ENCODE measurements around the gene CASZ1. TPM values are rescaled to one million over a fixed set of nuclear protein-coding genes. Genes with fewer than 3 reads are reported as not detected.

The CASZ1 gene
- total RNA-seq, 1 experiment from 2014 or later: 27.8 TPM

DNA sequence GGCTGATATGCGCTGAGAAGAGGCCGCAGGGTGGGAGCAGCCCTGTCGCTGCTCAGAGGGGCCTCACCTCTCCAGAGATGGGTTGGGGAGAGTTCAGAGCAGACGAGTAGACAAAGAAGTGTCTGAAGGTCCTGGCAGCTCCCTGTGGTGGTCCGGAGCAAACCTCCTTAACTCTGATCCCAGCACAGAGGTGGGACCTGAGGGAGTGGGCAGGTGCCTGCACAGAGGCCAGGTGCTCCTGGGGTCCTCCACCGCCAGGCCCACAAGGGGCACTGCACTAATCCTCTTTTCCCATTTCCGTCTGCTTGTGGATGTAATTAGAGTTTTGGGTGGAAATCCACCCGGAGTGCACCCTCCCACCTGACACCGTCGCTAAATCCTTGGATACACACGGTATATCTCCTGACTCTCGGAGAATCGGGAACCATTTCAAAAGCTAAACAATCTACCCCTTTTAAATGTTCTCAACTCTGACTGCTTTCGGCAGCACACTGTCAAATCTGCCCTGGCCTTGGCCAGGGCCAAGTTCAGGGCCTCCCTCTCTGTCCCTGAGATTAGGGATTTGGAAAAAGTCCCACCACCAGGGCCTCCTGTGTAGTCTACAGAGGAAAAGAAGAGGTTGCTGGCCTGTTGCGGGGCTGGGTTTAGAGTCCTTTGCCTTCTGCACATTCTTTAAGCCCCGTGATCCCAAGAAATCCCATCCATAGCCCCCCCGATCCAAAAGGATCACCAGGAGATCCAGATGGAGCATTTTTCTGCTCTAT, 22.4 kb downstream of the CASZ1 start:
- intact Hi-C loops (cut with micrococcal nuclease; ENCODE audit: unreplicated experiment) (no loop called here), in situ Hi-C loops (cut with HindIII; ENCODE audit: low pct_unique_long_range_greater_than_20kb, low sequenced_read_pairs) (no loop called here)
- TF ChIP-seq, protein P1, sequence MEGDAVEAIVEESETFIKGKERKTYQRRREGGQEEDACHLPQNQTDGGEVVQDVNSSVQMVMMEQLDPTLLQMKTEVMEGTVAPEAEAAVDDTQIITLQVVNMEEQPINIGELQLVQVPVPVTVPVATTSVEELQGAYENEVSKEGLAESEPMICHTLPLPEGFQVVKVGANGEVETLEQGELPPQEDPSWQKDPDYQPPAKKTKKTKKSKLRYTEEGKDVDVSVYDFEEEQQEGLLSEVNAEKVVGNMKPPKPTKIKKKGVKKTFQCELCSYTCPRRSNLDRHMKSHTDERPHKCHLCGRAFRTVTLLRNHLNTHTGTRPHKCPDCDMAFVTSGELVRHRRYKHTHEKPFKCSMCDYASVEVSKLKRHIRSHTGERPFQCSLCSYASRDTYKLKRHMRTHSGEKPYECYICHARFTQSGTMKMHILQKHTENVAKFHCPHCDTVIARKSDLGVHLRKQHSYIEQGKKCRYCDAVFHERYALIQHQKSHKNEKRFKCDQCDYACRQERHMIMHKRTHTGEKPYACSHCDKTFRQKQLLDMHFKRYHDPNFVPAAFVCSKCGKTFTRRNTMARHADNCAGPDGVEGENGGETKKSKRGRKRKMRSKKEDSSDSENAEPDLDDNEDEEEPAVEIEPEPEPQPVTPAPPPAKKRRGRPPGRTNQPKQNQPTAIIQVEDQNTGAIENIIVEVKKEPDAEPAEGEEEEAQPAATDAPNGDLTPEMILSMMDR (IDR thresholded peaks at IDR 0.05): no peak
- TF ChIP-seq TCF7L2 (IDR thresholded peaks at IDR 0.05; ENCODE audit: low read depth, low read length) (no peak), POLR2AphosphoS5 (IDR thresholded peaks at IDR 0.05; ENCODE audit: low read depth, low read length) (no peak), SIN3A (IDR thresholded peaks at IDR 0.05; ENCODE audit: borderline replicate concordance, insufficient read depth, low read depth, low read length) (no peak)
- TF ChIP-seq, protein P2, sequence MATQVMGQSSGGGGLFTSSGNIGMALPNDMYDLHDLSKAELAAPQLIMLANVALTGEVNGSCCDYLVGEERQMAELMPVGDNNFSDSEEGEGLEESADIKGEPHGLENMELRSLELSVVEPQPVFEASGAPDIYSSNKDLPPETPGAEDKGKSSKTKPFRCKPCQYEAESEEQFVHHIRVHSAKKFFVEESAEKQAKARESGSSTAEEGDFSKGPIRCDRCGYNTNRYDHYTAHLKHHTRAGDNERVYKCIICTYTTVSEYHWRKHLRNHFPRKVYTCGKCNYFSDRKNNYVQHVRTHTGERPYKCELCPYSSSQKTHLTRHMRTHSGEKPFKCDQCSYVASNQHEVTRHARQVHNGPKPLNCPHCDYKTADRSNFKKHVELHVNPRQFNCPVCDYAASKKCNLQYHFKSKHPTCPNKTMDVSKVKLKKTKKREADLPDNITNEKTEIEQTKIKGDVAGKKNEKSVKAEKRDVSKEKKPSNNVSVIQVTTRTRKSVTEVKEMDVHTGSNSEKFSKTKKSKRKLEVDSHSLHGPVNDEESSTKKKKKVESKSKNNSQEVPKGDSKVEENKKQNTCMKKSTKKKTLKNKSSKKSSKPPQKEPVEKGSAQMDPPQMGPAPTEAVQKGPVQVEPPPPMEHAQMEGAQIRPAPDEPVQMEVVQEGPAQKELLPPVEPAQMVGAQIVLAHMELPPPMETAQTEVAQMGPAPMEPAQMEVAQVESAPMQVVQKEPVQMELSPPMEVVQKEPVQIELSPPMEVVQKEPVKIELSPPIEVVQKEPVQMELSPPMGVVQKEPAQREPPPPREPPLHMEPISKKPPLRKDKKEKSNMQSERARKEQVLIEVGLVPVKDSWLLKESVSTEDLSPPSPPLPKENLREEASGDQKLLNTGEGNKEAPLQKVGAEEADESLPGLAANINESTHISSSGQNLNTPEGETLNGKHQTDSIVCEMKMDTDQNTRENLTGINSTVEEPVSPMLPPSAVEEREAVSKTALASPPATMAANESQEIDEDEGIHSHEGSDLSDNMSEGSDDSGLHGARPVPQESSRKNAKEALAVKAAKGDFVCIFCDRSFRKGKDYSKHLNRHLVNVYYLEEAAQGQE (IDR thresholded peaks at IDR 0.05; ENCODE audit: insufficient read depth in 1 of 2, low read depth in 2 of 2, low read length in 1 of 2): no peak
- Histone ChIP-seq H3K4me3 (ENCODE audit: low read depth in 2 of 2, low read length in 2 of 2) (no peak overlapping the region), H3K36me3 (ENCODE audit: control insufficient read depth, insufficient read depth, low read length) (no peaks in the 10 kb centered on the region), H3K4me1 (ENCODE audit: control insufficient read depth, insufficient read depth, low read length) (peaks cover 9% of the 10 kb centered on the region), H3K27me3 (ENCODE audit: control insufficient read depth, insufficient read depth, low read length) (no peaks in the 10 kb centered on the region), H3K9me3 (ENCODE audit: control insufficient read depth, insufficient read depth, low read depth, low read length) (no peaks in the 10 kb centered on the region), H3K27ac (ENCODE audit: low read length) (no peak overlapping the region)
- ATAC-seq (no peak), DNase-seq (ENCODE audit: low read depth, low spot score) (no peak)
- ChIA-PET POLR2A (no interaction called here), CTCF (no interaction called here)
- BruUV-seq (replicated peaks): no TSS peak

DNA sequence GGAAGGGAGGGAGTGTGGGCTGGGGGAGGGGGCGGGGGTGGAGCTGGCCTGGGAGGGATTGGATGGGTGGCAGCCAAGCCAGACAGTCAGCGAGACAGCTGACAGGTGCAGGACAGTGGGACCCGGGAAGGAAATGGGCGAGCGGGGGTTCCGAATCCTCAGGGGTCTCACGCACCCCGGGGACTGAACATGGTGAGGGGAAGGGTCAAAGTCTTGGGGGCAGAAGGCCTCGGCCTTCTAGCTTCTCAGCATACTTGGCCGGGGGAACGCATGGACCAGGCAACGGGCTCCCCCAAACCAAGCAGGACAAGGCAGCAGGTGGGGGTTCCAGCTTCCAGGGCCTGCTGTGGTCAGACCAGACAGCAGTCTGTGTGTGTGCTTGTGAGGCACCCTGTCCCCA, 23.1 kb downstream of the CASZ1 start:
- DNase-seq (ENCODE audit: low read depth, low spot score): no peak
- BruUV-seq (replicated peaks): no TSS peak
- POLR2A ChIA-PET: no interaction called here
- ATAC-seq: no peak
- no peak overlapping the region for H3K4me3 ChIP-seq (ENCODE audit: low read depth in 2 of 2, low read length in 2 of 2)
- no peak for TF ChIP-seq TCF7L2 (IDR thresholded peaks at IDR 0.05; ENCODE audit: low read depth, low read length)
- TF ChIP-seq, protein P2 (IDR thresholded peaks at IDR 0.05; ENCODE audit: insufficient read depth in 1 of 2, low read depth in 2 of 2, low read length in 1 of 2): no peak
- TF ChIP-seq POLR2AphosphoS5 (IDR thresholded peaks at IDR 0.05; ENCODE audit: low read depth, low read length): no peak
- TF ChIP-seq, protein P1 (IDR thresholded peaks at IDR 0.05): no peak
- TF ChIP-seq SIN3A (IDR thresholded peaks at IDR 0.05; ENCODE audit: borderline replicate concordance, insufficient read depth, low read depth, low read length): no peak
- H3K9me3 ChIP-seq (ENCODE audit: control insufficient read depth, insufficient read depth, low read depth, low read length): no peaks in the 10 kb centered on the region
- in situ Hi-C loops (cut with HindIII; ENCODE audit: low pct_unique_long_range_greater_than_20kb, low sequenced_read_pairs) (no loop called here), intact Hi-C loops (cut with micrococcal nuclease; ENCODE audit: unreplicated experiment) (no loop called here)
- peaks cover 3% of the 10 kb centered on the region; the same call in 1 of the 2 replicates for H3K4me1 ChIP-seq (ENCODE audit: control insufficient read depth, insufficient read depth, low read length)
- H3K36me3 ChIP-seq (ENCODE audit: control insufficient read depth, insufficient read depth, low read length): no peaks in the 10 kb centered on the region
- CTCF ChIA-PET: no interaction called here
- H3K27me3 ChIP-seq (ENCODE audit: control insufficient read depth, insufficient read depth, low read length): no peaks in the 10 kb centered on the region
- H3K27ac ChIP-seq (ENCODE audit: low read length): no peak overlapping the region

Measured in Panc1 (cell line).